H1 (cell line): ENCODE results near the gene SRD5A3. TPM values are rescaled to one million over a fixed set of nuclear protein-coding genes. Genes with fewer than 3 reads are reported as not detected.

Source experiments
- CTCF ChIA-PET: fragments of 300-600 bp; sonication (Branson Sonifier 250); formaldehyde crosslinking; loops from one replicate; lab custom pipeline; 2021; ENCODE audit not compliant: partially characterized antibody; lab: Charles Lee
- POLR2A ChIA-PET: fragments of 300-600 bp; sonication (Branson Sonifier 250); formaldehyde crosslinking; loops from one replicate; lab custom pipeline; 2021; ENCODE audit warnings: inconsistent platforms; ENCODE audit not compliant: partially characterized antibody; lab: Charles Lee
- DNase-seq, 2 experiments: peaks; one replicate each; pipeline versions ENCODE4 v3.0.0 to v3.0.0-alpha.2; 2010 to 2022; ENCODE audit warnings: low spot score in 2 of 2, low read depth in 1 of 2, mixed read lengths in 1 of 2
- FAIRE-seq: peaks from 2 replicates; lab custom pipeline; 2011; peaks lifted over from hg19 to GRCh38; lab: Jason Lieb, UNC
- H2AFZ ChIP-seq: 2 replicates; pipeline ENCODE4 v1.8.1; 2012; ENCODE audit warnings: low read length, inconsistent platforms
- H2AK5ac ChIP-seq: 2 replicates; pipeline ENCODE4 v1.6.1; 2013; ENCODE audit warnings: low read depth, low read length
- H2BK120ac ChIP-seq: replicated peaks from 2 replicates; pipeline ENCODE3; 2013; ENCODE audit warnings: low read depth, low read length, inconsistent platforms
- H2BK12ac ChIP-seq: 2 replicates; pipeline ENCODE4 v1.6.1; 2013; ENCODE audit warnings: low read depth, low read length
- H2BK15ac ChIP-seq: 2 replicates; pipeline ENCODE4 v1.6.1; 2013; ENCODE audit warnings: low read length
- H2BK20ac ChIP-seq: 2 replicates; pipeline ENCODE4 v1.6.1; 2013; ENCODE audit warnings: low read length
- H2BK5ac ChIP-seq: 2 replicates; pipeline ENCODE4 v1.6.1; 2013; ENCODE audit warnings: low read depth, low read length
- H3K14ac ChIP-seq: 2 replicates; pipeline ENCODE4 v1.6.1; 2013; ENCODE audit warnings: inconsistent platforms; ENCODE audit not compliant: insufficient read length
- H3K18ac ChIP-seq: 2 replicates; pipeline ENCODE4 v1.6.1; 2013; ENCODE audit warnings: low read length; ENCODE audit errors: extremely low read depth
- H3K23ac ChIP-seq: 2 replicates; pipeline ENCODE4 v1.6.1; 2013; ENCODE audit warnings: inconsistent platforms; ENCODE audit not compliant: insufficient read length
- H3K23me2 ChIP-seq: 2 replicates; pipeline ENCODE4 v1.6.1; 2013; ENCODE audit warnings: low read depth, low read length
- H3K27ac ChIP-seq: 2 replicates; pipeline ENCODE4 v1.6.1; 2011; ENCODE audit warnings: low read depth, low read length, inconsistent platforms
- H3K27me3 ChIP-seq, 4 experiments: replicated peaks in 1 of 4; 1 replicate in 1 of 4; 2 replicates in 3 of 4; pipeline versions ENCODE4 v1.6.1 to v1.8.1; 2011 to 2013; ENCODE audit warnings: low read length in 3 of 4, mild to moderate bottlenecking in 3 of 4, inconsistent platforms in 2 of 4, mixed read lengths in 2 of 4, moderate library complexity in 1 of 4; ENCODE audit not compliant: control insufficient read depth in 3 of 4, insufficient read depth in 3 of 4; ENCODE audit errors: extremely low read depth in 1 of 4
- H3K36me3 ChIP-seq, 4 experiments: 2 replicates each; pipeline versions ENCODE4 v1.6.1 to v1.8.1; 2011 to 2013; ENCODE audit warnings: mild to moderate bottlenecking in 4 of 4, low read length in 3 of 4, moderate library complexity in 2 of 4, control low read depth in 1 of 4, inconsistent platforms in 1 of 4; ENCODE audit not compliant: insufficient read depth in 4 of 4, control insufficient read depth in 2 of 4
- H3K4ac ChIP-seq: replicated peaks from 2 replicates; pipeline ENCODE3; 2013; ENCODE audit warnings: low read length, low read depth, mixed read lengths, inconsistent platforms; ENCODE audit not compliant: insufficient read length
- H3K4me1 ChIP-seq, 4 experiments: replicated peaks in 1 of 4; 1 replicate in 1 of 4; 2 replicates in 3 of 4; pipeline versions ENCODE4 v1.6.1 to v1.8.1; 2011 to 2013; ENCODE audit warnings: low read length in 3 of 4, inconsistent platforms in 2 of 4, mixed read lengths in 1 of 4; ENCODE audit not compliant: insufficient read depth in 4 of 4, control insufficient read depth in 3 of 4
- H3K4me2 ChIP-seq, 2 experiments: 2 replicates each; pipeline versions ENCODE4 v1.6.1 to v1.8.1; 2011 to 2013; ENCODE audit warnings: low read depth in 2 of 2, low read length in 2 of 2, control low read depth in 1 of 2, inconsistent platforms in 1 of 2, mild to moderate bottlenecking in 1 of 2; ENCODE audit not compliant: insufficient read depth in 1 of 2
- H3K4me3 ChIP-seq, 4 experiments: fragments of 200-600, 300-600 bp in 1 of 4; sonication (generic), shearing (Covaris generic), sonication (Bioruptor Twin) in 1 of 4; 2 replicates each; pipeline versions ENCODE4 v1.5.1 to v1.8.1; 2011 to 2016; ENCODE audit warnings: low read length in 4 of 4, low read depth in 3 of 4, control low read depth in 2 of 4, inconsistent platforms in 2 of 4, mild to moderate bottlenecking in 2 of 4, mixed read lengths in 1 of 4, moderate library complexity in 1 of 4; ENCODE audit not compliant: insufficient read depth in 2 of 4; ENCODE audit errors: extremely low read depth in 1 of 4
- H3K56ac ChIP-seq: replicated peaks from 2 replicates; pipeline ENCODE3; 2013; ENCODE audit warnings: low read depth, mild to moderate bottlenecking, mixed read lengths, low read length, inconsistent platforms; ENCODE audit not compliant: insufficient read length
- H3K79me1 ChIP-seq: 2 replicates; pipeline ENCODE4 v1.6.1; 2013; ENCODE audit warnings: low read depth, low read length, control low read depth
- H3K79me2 ChIP-seq, 2 experiments: 2 replicates each; pipeline versions ENCODE4 v1.6.1 to v1.8.1; 2012 to 2013; ENCODE audit warnings: low read length in 2 of 2, mild to moderate bottlenecking in 2 of 2, inconsistent platforms in 1 of 2; ENCODE audit not compliant: insufficient read depth in 2 of 2, control insufficient read depth in 1 of 2
- H3K9ac ChIP-seq, 4 experiments: replicated peaks in 1 of 4; 1 replicate in 1 of 4; 2 replicates in 3 of 4; pipeline versions ENCODE4 v1.6.1 to v1.8.1; 2011 to 2013; ENCODE audit warnings: low read depth in 3 of 4, low read length in 3 of 4, control low read depth in 2 of 4, mild to moderate bottlenecking in 2 of 4, moderate library complexity in 2 of 4, inconsistent platforms in 1 of 4; ENCODE audit errors: extremely low read depth in 1 of 4
- H3K9me3 ChIP-seq, 2 experiments: 2 replicates each; pipeline versions ENCODE4 v1.6.1 to v1.8.1; 2012 to 2013; ENCODE audit warnings: mild to moderate bottlenecking in 2 of 2, moderate library complexity in 2 of 2, control low read depth in 1 of 2, inconsistent platforms in 1 of 2, low read depth in 1 of 2, low read length in 1 of 2, mixed read lengths in 1 of 2; ENCODE audit not compliant: insufficient read depth in 2 of 2
- H4K20me1 ChIP-seq, 2 experiments: replicated peaks in 1 of 2; 2 replicates each; pipeline versions ENCODE3 to v1.8.1; 2011 to 2013; ENCODE audit warnings: inconsistent platforms in 2 of 2, low read length in 2 of 2, mild to moderate bottlenecking in 1 of 2; ENCODE audit not compliant: insufficient read depth in 2 of 2, control insufficient read depth in 1 of 2
- H4K5ac ChIP-seq: 2 replicates; pipeline ENCODE4 v1.6.1; 2013; ENCODE audit warnings: low read length, low read depth, mixed read lengths, inconsistent platforms; ENCODE audit not compliant: insufficient read length
- H4K8ac ChIP-seq: 2 replicates; pipeline ENCODE4 v1.8.0; 2013; ENCODE audit warnings: mild to moderate bottlenecking, moderate library complexity, low read length, inconsistent platforms; ENCODE audit not compliant: insufficient read depth; ENCODE audit errors: extremely low read depth
- H4K91ac ChIP-seq: replicated peaks from 2 replicates; pipeline ENCODE3; 2013; ENCODE audit warnings: low read length, mixed read lengths, inconsistent platforms; ENCODE audit not compliant: insufficient read length
- BRCA1 ChIP-seq: IDR thresholded peaks from 2 replicates; pipeline ENCODE4 v1.6.1; 2012; ENCODE audit warnings: low read depth, low read length, improper control_type of control experiment
- WGBS, 2 experiments: shearing (Covaris generic) in 1 of 2; methylation state at CpG; one replicate each; pipeline versions ENCODE4 v1.1.6 to v1.1.7; 2013 to 2015; ENCODE audit warnings: low lambda C conversion rate in 2 of 2, mixed read lengths in 2 of 2, inconsistent platforms in 1 of 2, low coverage in 1 of 2, missing lambda C conversion rate in 1 of 2; ENCODE audit not compliant: insufficient replicate concordance in 2 of 2, insufficient coverage in 1 of 2, insufficient read length in 1 of 2; ENCODE audit errors: extremely low coverage in 1 of 2, missing lambda C conversion rate in 1 of 2; 5-methylcytosine and 5-hydroxymethylcytosine counted together
- polyA plus RNA-seq, 7 experiments: library from polyadenylated mRNA; depleted of rRNA in 3 of 7; stranded (reverse) in 5 of 7; unstranded in 2 of 7; fragments of >200 nt in 5 of 7; fragments of 200-250 nt in 2 of 7; gene quantifications; 1 replicate in 5 of 7; 2 replicates in 1 of 7; 4 replicates in 1 of 7; pipeline versions ENCODE4 v1.2.1 to v1.2.3, GENCODE V29; 2011 to 2013; ENCODE audit warnings: missing spikeins in 2 of 7, mixed read lengths in 2 of 7
- total RNA-seq: library from RNA; stranded (reverse); fragmentation: NEBNext Ultra II Directional; extraction: Animal tissue kit (Norgen Biotek cat#: 25700); gene quantifications from 2 replicates; pipeline ENCODE4 v1.2.1, GENCODE V29; 2021

The SRD5A3 gene
- total and polyA plus RNA-seq, 2 of the 8 experiments (the other 6 are each of a cell fraction or from before 2014, with no cell fraction given), result 19.6 to 34.6 TPM

GRCh38 chr4:55407764-55408163 is 61.7 kb downstream of the SRD5A3 start:
- Histone ChIP-seq H4K20me1 (peaks cover 16 to 19% of the 10 kb centered on the region in 2 experiments), H3K23me2 (no peaks in the 10 kb centered on the region), H3K27ac (no peak overlapping the region), H2BK12ac (no peak overlapping the region), H3K79me2 (peaks cover 12 to 96% of the 10 kb centered on the region in 2 experiments), H3K9ac (no peak overlapping the region), H3K18ac (no peak overlapping the region), H3K27me3 (no peaks in the 10 kb centered on the region), H3K4ac (no peak overlapping the region), H3K4me1 (peaks cover 0 to 3% (median under 1%) of the 10 kb centered on the region in 4 experiments; a peak in 2 of 7 replicates), H3K23ac (no peak overlapping the region), H3K9me3 (no peaks in the 10 kb centered on the region), H2BK15ac (no peak overlapping the region), H4K8ac (no peak overlapping the region), H4K91ac (no peak overlapping the region), H3K14ac (no peak overlapping the region), H2BK20ac (no peak overlapping the region), H2AK5ac (no peak overlapping the region), H3K4me2 (no peak overlapping the region), H2BK120ac (no peak overlapping the region), H4K5ac (no peak overlapping the region), H2AFZ (no peak overlapping the region), H3K4me3 (no peak overlapping the region), H2BK5ac (no peak overlapping the region), H3K79me1 (peaks cover 6% of the 10 kb centered on the region), H3K36me3 (peaks cover 2 to 44% (median 14%) of the 10 kb centered on the region in 4 experiments; a peak in 6 of 8 replicates), H3K56ac (no peak overlapping the region)
- ChIA-PET CTCF (interaction anchor here (1.4 to 1.6 kb wide), 3 partner anchors 16 to 25 kb away, joined by 4 to 5 read pairs (median 4); no protein-coding TSS in a partner anchor), POLR2A (interaction anchor here (1.1 to 1.8 kb wide), 3 partner anchors 9 to 19 kb away, joined by 3 to 5 read pairs (median 3); no protein-coding TSS in a partner anchor)
- no peak for FAIRE-seq
- DNase-seq, result no peak
- WGBS, 2 experiments, result 75% methylated on average over 3 of the region's 3 CpGs; no CpG with 5 or more reads in 1 of the 2 experiments
- TF ChIP-seq BRCA1, result no peak
